NCI-H187 (cell line): Measurements from ENCODE around the gene TOR1A.
"Not testable (repeated sequence)": the region's sequence is repeated elsewhere in the genome, so short reads cannot be mapped to it uniquely, and the experiment has no call there.

Experiments
- DNase-seq, 2 experiments: peaks; one replicate each; lab custom pipeline; 2025; lab: John Stamatoyannopoulos, UW

TOR1A gene

DNA sequence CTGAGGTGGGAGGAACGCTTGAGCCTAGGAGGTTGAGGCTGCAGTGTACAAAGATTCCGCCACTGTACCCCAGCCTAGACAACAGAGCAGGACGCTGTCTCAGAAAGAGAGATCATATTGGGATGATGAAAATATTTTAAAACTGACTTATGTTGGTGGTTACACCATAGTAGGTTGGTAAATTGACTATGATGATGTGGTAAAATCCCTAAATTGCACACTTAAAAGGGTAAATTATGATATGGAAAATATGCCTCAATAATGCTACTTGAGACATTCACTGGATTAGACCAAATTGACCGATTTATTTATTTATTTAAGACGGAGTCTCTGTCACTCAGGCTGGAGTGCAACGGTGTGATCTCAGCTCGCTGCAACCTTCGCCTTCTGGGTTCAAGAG is 42.8 kb downstream of the TOR1A start:
- DNase-seq, result no peak

DNA sequence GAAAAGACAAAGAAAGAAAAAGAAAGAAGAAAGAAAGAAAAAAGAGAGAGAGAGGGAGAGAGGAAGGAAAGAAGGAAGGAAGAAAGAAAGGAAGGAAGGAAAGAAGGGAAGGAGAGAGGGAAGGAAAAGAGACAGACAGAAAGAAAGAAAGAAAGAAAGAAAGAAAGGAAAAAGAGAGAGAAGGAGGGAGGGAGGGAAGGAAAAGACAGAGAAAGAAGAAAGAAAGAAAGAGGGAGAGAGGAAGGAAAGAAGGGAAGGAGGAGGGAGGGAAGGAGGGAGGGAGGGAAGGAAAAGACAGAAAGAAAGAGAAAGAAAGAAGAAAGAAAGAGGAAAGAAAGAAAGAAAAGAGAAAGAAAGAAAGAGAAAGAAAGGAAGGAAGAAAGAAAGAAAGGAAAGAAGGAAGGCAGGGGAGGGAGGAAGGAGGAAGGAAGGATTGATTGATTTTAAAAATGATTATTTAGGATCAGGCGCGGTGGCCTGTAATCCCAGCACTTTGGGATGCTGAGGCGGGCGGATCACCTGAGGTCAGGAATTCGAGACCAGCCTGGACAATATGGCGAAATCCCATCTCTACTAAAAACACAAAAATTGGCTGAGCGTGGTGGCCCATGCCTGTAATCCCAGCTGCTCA is 44.3 kb downstream of the TOR1A start:
- no peak for DNase-seq

DNA sequence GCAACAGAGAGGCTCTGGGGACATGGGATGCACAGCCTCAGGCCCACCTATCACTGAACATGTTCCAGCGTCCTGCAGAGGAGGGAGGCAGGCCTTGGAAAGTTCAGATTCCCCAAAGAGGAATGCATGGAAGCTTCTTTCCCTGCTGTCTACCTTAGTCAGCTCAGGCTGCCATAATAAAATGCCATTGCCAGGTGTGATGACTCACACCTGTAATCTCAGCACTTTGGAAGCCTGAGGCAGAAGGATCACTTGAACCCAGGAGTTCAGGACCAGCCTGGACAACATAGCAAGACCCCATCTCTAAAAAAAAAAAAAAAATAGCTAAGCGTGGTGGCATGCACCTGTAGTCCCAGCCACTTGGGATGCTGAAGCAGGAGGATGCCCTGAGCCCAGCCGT is 45.5 kb downstream of the TOR1A start:
- no peak for DNase-seq

DNA sequence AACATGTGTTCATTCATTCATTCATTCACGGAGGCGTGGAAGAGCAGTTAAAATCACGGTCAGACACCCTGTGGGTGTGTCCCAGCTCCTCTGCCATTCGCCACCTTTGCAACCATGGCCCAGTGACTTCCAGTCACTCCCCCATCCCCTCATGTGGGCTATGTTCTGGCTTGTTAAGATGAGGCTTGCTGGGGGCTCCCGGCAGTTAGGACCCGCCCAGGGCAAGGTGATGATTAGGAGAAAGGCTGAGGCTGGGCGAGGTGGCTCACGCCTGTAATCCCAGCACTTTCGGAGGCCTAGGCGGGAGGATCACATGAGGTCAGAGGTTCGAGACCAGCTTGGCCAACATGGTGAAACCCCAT is 46.2 kb downstream of the TOR1A start:
- DNase-seq, result no peak

DNA sequence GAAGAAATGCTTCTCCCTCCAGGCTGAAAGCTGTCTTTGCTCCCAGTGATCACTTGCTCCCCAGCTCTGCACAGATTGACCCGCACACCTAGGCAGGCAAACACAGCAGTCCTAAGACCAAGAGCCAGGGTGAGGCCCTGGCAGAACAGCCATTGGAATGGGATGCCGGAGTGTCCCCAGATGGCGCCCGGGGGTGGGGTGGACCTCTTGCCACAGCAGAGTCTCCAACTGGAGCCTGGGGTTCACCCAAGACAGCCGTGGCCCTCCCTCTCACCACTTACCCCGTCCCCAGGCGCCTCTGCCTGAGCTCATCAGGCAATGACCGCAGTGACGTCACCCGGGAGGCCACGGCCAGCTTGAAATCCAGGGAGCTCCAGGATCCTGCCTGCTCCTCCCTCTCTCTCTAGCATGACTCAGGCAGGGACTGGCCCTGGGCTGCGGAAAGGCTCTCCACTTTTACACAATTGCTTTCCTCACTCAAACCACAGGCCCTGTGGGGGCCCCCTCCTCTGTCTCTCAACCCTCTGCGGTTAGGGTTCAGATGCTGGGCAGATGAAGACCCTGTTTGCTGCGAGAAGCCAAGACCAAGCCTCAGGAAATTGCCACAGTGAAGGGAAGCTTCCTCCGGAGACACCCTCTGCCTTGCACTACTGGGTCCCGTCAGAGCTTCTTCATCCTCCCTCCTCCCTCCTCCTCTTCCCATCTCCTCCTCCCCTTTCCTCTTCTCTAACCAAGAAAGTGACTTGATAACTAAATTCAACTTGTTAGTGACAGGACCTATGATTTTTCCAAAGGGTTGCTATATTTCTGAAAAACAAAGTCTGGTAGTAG is 46.8 kb downstream of the TOR1A start:
- peak in 1 of 2 experiments; percentile 31 for DNase-seq

DNA sequence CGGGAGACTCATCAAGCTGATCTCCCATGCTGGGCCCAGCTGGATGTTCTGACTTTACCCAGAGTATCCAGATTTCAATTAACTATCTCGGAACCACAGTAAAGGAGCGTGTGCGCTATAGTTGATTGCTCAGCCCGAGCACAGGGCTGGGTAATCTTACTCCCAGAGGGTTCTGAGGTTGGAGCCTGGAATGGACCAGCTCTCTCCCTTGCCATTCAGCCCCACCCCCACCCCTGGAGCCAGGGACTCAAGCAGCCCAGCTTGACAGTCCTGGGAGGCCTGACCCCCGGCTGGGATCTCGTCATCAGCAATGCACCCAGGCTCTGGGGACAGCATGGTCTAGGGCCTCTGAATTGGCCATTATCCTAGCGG is 47.4 kb downstream of the TOR1A start:
- no peak for DNase-seq

DNA sequence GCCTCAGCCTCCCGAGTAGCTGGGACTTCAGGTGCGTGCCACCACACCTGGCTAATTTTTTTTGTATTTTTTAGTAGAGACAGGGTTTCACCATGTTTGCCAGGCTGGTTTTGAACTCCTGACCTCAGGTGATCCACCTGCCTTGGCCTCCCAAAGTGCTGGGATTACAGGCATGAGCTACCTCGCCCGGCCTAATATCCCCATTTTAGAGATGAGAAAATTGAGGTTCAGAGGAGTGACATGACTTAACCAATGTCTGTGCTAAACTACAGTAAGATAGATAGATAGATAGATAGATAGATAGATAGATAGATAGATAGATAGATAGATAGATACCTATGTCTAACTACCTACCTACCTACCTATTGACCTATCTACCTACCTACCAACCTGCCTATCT is 47.8 kb downstream of the TOR1A start:
- DNase-seq, result not testable (repeated sequence)

DNA sequence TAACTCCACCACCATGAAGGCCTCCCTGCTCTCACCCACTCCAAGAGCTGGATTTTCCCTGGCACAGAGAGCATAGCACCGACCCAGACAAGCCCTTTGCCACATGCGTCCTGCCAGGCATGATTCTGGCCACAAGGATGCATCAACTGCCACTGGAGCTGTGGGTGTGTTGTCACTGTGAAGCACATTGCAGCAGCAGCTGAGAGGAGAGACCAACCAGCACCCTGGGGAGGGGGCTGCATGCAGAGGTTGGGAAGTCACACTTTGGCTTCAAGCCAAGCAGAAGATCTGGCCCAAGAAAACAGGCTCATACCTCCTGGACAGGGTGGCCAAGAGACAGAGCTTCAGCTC is 48.5 kb downstream of the TOR1A start:
- DNase-seq, result no peak

DNA sequence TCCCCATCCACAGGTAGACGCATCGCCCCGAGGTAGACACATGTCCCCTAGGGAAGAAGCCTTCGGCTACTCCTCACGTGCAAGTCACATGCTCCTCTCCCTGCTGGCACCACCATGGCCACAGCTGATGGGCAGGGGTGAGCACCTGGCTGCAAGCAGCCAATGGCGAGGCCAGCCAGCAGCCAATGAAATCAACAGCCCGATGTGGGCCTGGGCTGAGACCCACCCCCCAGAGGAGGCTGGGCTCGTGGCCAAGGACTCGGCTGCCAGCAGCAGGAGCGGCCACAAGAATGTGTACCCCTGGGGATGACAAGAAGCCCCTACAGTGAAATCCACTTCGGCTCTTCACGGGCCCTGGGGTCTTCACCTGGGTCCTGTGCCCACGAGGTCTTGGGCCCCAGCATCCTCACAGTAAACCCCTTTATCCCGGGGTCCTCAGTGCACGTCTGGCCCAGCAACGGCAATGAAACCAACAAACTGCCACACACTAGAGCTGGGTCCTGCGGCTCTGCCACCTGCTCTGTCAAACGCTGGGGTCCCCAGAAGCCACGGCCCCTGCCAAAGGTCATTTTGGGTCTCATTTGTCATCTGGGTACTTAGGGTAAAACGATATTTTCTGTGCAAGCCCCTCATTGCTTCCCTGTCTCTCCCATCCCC is 49.0 kb downstream of the TOR1A start:
- DNase-seq, result no peak

DNA sequence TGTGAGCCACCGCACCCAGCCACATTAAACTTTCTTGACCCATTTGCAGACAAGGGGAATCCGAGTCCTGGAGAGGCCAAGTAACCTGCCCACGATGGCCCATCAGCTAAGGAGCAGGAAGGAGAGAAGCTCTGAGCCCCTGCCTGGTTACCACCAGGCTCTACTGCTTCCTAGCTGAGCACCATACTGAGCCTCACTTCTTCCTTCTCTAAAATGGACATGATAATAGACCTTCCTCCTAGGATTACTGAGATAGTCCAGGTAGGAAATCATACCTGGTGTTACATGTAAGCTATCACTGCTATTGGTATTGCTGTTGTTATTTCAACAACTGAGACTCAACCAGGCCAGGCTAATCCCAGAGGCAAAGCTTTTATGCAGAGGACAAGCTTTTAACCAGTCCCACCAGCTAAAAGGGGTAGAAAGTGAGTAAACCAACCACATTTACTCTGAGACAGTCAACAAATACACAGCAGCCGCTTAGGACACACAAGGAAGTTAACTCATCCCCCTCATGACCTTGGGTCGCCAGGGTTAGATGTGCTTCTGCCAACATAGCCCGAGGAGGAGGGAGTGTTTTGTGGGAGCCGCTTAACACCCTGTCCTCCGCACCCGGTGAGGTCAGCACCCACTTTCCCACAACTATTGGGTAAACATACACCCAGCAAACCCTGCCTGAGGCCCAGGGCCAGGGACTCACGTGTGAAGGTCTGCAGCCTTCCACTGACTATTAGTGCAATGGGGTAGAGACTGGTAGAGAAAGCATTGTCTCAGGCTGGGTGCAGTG is 50.5 kb downstream of the TOR1A start:
- no peak for DNase-seq

DNA sequence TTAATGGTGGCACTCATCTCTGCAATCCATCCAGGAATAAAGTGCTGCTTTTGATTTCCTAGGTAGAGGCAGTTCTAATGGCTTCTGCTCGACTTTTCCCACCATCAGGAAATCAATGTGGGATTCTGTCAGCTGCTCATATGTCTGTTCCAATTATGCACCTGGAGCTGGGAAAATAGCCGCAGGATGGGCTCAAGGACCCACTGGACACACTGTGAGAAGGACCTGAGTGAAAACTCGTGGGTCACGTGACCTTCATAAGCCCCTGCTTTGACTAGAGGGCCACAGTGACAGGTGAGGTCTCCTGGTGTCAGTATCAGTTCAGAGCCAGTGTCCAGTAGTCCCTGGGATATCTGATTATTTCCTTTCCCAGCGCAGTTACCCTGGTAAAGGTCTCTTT is 53.2 kb downstream of the TOR1A start:
- DNase-seq, result no peak

DNA sequence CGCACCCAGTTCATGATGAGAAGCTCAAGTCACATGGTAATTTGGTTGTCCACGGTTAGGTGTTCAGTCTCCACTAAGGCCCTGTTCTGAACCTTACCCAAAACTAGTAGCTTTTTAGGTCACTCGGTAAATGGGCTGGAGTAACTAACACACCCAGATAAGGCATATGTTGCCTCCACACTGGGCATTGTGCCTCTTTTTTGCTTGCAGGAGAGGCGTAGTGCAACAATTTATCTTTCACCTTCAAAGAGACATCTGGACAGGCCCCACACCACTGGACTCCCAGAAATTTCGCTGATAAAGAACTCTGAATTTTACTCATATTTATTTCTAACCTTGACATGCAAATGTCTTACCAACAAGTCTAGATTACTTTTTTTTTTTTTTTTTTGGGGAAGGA is 54.3 kb downstream of the TOR1A start:
- no peak for DNase-seq

DNA sequence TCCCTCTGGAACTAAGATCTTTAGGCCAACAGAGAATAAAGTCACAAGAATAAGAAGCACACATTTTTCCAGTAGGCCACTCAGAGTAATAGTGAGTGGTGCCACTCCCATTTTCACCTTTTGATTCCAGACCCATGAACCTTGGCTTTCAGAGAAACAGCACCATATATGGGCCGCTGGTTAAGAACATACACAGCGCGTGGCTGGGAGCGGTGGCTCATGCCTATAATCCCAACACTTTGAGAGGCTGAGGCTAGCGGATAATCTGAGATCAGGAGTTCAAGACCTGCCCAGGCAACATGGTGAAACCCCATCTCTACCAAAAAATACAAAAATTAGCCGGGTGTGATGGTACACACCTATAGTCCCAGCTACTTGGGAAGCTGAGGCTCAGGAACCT is 55.5 kb downstream of the TOR1A start:
- DNase-seq, result no peak

DNA sequence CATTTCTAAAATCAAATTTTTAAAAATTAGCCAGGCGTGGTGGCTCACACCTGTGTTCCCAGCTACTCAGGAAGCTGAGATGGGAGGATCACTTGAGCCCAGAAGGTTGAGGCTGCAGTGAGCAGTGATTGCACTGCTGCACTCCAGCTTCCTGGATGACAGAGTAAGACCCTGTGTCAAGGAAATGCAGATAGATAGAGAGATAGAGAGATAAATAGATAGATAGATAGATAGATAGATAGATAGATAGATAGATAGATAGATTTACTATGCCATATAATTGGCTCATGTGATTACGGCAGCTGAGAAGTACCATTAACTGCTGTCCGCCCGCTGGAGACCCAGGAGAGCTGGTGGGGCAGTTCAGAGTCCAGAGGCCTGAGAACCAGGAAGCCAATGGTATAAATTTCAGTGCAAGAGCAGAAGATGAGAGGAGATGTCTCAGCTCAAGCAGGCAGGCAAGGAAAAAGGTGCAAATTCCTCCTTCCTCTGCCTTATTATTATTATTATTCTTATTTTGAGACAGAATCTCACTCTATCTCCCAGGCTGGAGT is 58.1 kb downstream of the TOR1A start:
- DNase-seq, result no peak

DNA sequence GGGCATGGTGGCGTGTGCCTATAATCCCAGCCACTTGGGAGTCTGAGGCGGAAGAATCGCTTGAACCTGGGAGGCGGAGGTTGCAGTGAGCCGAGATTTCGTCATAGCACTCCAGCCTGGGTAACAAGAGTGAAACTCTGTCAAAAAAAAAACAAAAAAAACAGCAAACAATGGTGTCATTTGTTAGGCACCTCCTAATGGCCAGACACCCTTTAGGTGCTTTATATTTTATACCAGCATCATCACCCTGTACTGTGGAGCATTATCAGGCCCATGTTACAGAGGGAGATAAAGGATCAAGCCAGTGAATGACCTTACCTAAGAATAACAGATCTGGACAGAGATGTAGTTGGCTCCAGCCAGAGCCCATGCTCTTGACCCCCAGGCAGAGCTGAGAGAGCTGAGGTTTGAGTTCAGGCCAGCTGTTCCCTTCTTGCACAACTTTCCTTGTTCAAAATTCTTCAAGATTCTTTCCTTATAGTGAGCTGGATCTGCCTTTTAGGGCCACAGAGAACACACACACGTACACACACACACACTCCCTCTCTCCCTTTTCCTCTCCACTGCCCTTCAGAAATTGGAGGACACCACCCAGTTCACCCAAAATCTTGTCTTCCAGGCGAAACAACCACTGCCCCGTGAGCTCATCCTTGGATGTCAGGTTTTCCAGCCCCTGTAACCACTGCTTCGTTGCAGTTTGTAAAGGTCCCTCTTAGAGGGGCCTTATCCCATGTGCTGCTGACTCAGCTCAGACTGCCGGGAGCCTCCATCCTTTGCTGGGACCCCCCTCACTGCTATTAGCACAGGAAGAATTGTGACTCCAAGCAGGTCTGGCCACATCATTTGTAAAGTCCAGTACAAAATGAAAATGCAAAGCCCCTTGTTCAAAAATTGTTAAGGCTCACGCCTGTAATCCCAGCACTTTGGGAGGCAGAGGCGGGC is 60.7 kb downstream of the TOR1A start:
- no peak for DNase-seq
